ENCODE data around the gene FANCM. TPM values are rescaled to one million over a fixed set of nuclear protein-coding genes. Genes with fewer than 3 reads are reported as not detected.

FANCM gene
- total RNA-seq, 2 experiments from 2014 or later = 22.2 to 27.7 TPM

GRCh38 chr14:45247427-45247826, 111.7 kb downstream of the FANCM start:
- Histone ChIP-seq H3K27ac (ENCODE audit: low read depth, low read length, poor library complexity, severe bottlenecking) (no peak overlapping the region), H3K4me3 (ENCODE audit: low read depth, low read length, poor library complexity, severe bottlenecking) (no peak overlapping the region), H3K79me2 (ENCODE audit: insufficient read depth, low read depth, low read length) (peaks cover 100% of the 10 kb centered on the region; the same call in 1 of the 2 replicates), H3K4me2 (ENCODE audit: low read length) (no peak overlapping the region), H3K4me1 (ENCODE audit: insufficient read depth, low read length, poor library complexity, severe bottlenecking) (peaks cover 44% of the 10 kb centered on the region), H3K9me2 (ENCODE audit: insufficient read depth, low read length) (no peaks in the 10 kb centered on the region), H2AFZ (ENCODE audit: low read length) (no peak overlapping the region), H4K20me1 (ENCODE audit: insufficient read depth, low read length) (peaks cover 46% of the 10 kb centered on the region), H3K36me3 (ENCODE audit: insufficient read depth, low read length) (peaks cover 72% of the 10 kb centered on the region), H3K9me3 (ENCODE audit: low read length) (no peaks in the 10 kb centered on the region)
- DNase-seq (ENCODE audit: low spot score) = no peak
- intact Hi-C loops (cut with micrococcal nuclease; ENCODE audit: unreplicated experiment) = no loop called here
- no peak for TF ChIP-seq CTCF (conservative IDR thresholded peaks at IDR 0.05; ENCODE audit: low read length)
- TF ChIP-seq EZH2phosphoT487 (IDR thresholded peaks at IDR 0.05; ENCODE audit: borderline replicate concordance, low read depth, low read length) = no peak
- POLR2A ChIA-PET = interaction anchor here (0.8 kb wide), 1 partner anchor 268 kb away, joined by 3 read pairs; no protein-coding TSS in a partner anchor
- BruUV-seq (replicated peaks) = no TSS peak
- CTCF ChIA-PET (ENCODE audit: unreplicated experiment) = no interaction called here

- BruUV-seq (replicated peaks) = no TSS peak
- no peaks in the 10 kb centered on the region for H3K9me3 ChIP-seq (ENCODE audit: low read length)
- peaks cover 31% of the 10 kb centered on the region for H3K4me1 ChIP-seq (ENCODE audit: insufficient read depth, low read length, poor library complexity, severe bottlenecking)
- intact Hi-C loops (cut with micrococcal nuclease; ENCODE audit: unreplicated experiment) = loop anchor here (5.0 kb wide), 1 partner anchor 168 kb away; the partner anchor contains the start of gene PRPF39
- ChIA-PET POLR2A (interaction anchor here (0.6 to 1.2 kb wide), 4 partner anchors 111 to 157 kb away, joined by 3 to 7 read pairs (median 3); partner anchors contain the start of gene FANCM), CTCF (ENCODE audit: unreplicated experiment) (no interaction called here)
- no peaks in the 10 kb centered on the region for H3K9me2 ChIP-seq (ENCODE audit: insufficient read depth, low read length)
- H4K20me1 ChIP-seq (ENCODE audit: insufficient read depth, low read length) = peaks cover 28% of the 10 kb centered on the region
- peaks cover 52% of the 10 kb centered on the region for H3K36me3 ChIP-seq (ENCODE audit: insufficient read depth, low read length)
- H2AFZ ChIP-seq (ENCODE audit: low read length) = no peak overlapping the region
- peaks cover 85% of the 10 kb centered on the region for H3K79me2 ChIP-seq (ENCODE audit: insufficient read depth, low read depth, low read length)
- peak; percentile 45 for DNase-seq (ENCODE audit: low spot score)
- H3K4me2 ChIP-seq (ENCODE audit: low read length) = peak overlapping the region; percentile 73
- H3K4me3 ChIP-seq (ENCODE audit: low read depth, low read length, poor library complexity, severe bottlenecking) = peak overlapping the region; percentile 78
- peak overlapping the region; percentile 88 for H3K27ac ChIP-seq (ENCODE audit: low read depth, low read length, poor library complexity, severe bottlenecking)
- TF ChIP-seq CTCF (conservative IDR thresholded peaks at IDR 0.05; ENCODE audit: low read length) (no peak), EZH2phosphoT487 (IDR thresholded peaks at IDR 0.05; ENCODE audit: borderline replicate concordance, low read depth, low read length) (no peak)
Observed at GRCh38 chr14:45249856-45250575, 114.3 kb downstream of the FANCM start.

Small RNA genes lying within 50 kb of the gene (small RNA-seq; reads per million reads assigned to genes)
- gene RF00151 (1.3 reads per million, percentile 59 among the genes with 10 or more reads in this experiment), gene SNORD127 (570 reads per million, percentile 99 among the genes with 10 or more reads in this experiment)

Other genes with a start within 250 kb of the FANCM start
- 3.7 and 10.6 TPM in 2 replicates for gene KLHL28, start 174.0 kb upstream of the FANCM start, total RNA-seq (2014; rRNA removed; shearing (Covaris generic))
- 11.9 and 12.7 TPM in 2 replicates for gene KLHL28, start 174.0 kb upstream of the FANCM start, total RNA-seq (2022)
- gene TOGARAM1, start 173.7 kb upstream of the FANCM start, total RNA-seq (2014; rRNA removed; shearing (Covaris generic)) = 11.4 and 12.4 TPM in 2 replicates
- 11.6 and 14.2 TPM in 2 replicates for gene TOGARAM1, start 173.7 kb upstream of the FANCM start, total RNA-seq (2022)
- 39.5 and 43.5 TPM in 2 replicates for gene PRPF39, start 51.8 kb upstream of the FANCM start, total RNA-seq (2014; rRNA removed; shearing (Covaris generic))
- gene PRPF39, start 51.8 kb upstream of the FANCM start, total RNA-seq (2022) = 41.8 and 47.8 TPM in 2 replicates
- gene FKBP3, start 1.4 kb upstream of the FANCM start, total RNA-seq (2014; rRNA removed; shearing (Covaris generic)) = 22.4 and 24.2 TPM in 2 replicates
- gene FKBP3, start 1.4 kb upstream of the FANCM start, total RNA-seq (2022) = 41.1 and 44.3 TPM in 2 replicates
- 99.2 and 116 TPM in 2 replicates for gene MIS18BP1, start 117.3 kb downstream of the FANCM start, total RNA-seq (2014; rRNA removed; shearing (Covaris generic))
- gene MIS18BP1, start 117.3 kb downstream of the FANCM start, total RNA-seq (2022) = 103 and 131 TPM in 2 replicates